IPS-15b (cell line): ENCODE data around the gene NGB.

ENCODE experiments used
- H3K27me3 ChIP-seq: one replicate; pipeline ENCODE4 v1.6.1; 2013; ENCODE audit warnings: low read length; ENCODE audit not compliant: control insufficient read depth, insufficient read depth
- H3K36me3 ChIP-seq: one replicate; pipeline ENCODE4 v1.6.1; 2013; ENCODE audit warnings: low read length; ENCODE audit not compliant: control insufficient read depth, insufficient read depth
- H3K4me1 ChIP-seq: one replicate; pipeline ENCODE4 v1.6.1; 2013; ENCODE audit warnings: mild to moderate bottlenecking, low read length; ENCODE audit not compliant: control insufficient read depth, insufficient read depth
- H3K4me3 ChIP-seq: one replicate; pipeline ENCODE4 v1.5.1; 2013; ENCODE audit warnings: low read depth, low read length
- H3K9ac ChIP-seq: one replicate; pipeline ENCODE4 v1.6.1; 2013; ENCODE audit warnings: low read depth, mild to moderate bottlenecking, low read length
- H3K9me3 ChIP-seq: one replicate; pipeline ENCODE4 v1.6.1; 2013; ENCODE audit warnings: mild to moderate bottlenecking, low read length; ENCODE audit not compliant: control insufficient read depth, insufficient read depth

Gene NGB

GRCh38 chr14:77272261-77272660, 1.3 kb upstream of the NGB start:
- H3K36me3 ChIP-seq, result peaks cover 3% of the 10 kb centered on the region
- H3K4me3 ChIP-seq, result no peak overlapping the region
- H3K9ac ChIP-seq, result no peak overlapping the region
- H3K27me3 ChIP-seq, result peaks cover 43% of the 10 kb centered on the region
- no peaks in the 10 kb centered on the region for H3K4me1 ChIP-seq
- no peaks in the 10 kb centered on the region for H3K9me3 ChIP-seq

- no peaks in the 10 kb centered on the region for H3K4me1 ChIP-seq
- H3K36me3 ChIP-seq, result no peaks in the 10 kb centered on the region
- H3K27me3 ChIP-seq, result peaks cover 43% of the 10 kb centered on the region
- H3K4me3 ChIP-seq, result peak overlapping the region; percentile 54
- peak overlapping the region; percentile 47 for H3K9ac ChIP-seq
- no peaks in the 10 kb centered on the region for H3K9me3 ChIP-seq
These were observed 469 bp downstream of the NGB start for GRCh38 chr14:77270361-77271112.

GRCh38 chr14:77268989-77269600, 1.9 kb downstream of the NGB start:
- no peak overlapping the region for H3K9ac ChIP-seq

GRCh38 chr14:77267937-77268699, 2.9 kb downstream of the NGB start:
- Histone ChIP-seq H3K4me1 (no peaks in the 10 kb centered on the region), H3K9me3 (no peaks in the 10 kb centered on the region), H3K27me3 (peaks cover 43% of the 10 kb centered on the region), H3K9ac (no peak overlapping the region), H3K36me3 (no peaks in the 10 kb centered on the region), H3K4me3 (no peak overlapping the region)

More at GRCh38 chr14:77268989-77269600, 1.9 kb downstream of the NGB start:
- no peaks in the 10 kb centered on the region for H3K36me3 ChIP-seq
- no peaks in the 10 kb centered on the region for H3K9me3 ChIP-seq
- H3K4me1 ChIP-seq, result no peaks in the 10 kb centered on the region
- H3K4me3 ChIP-seq, result no peak overlapping the region
- H3K27me3 ChIP-seq, result peaks cover 43% of the 10 kb centered on the region

- no peak overlapping the region for H3K9ac ChIP-seq
- H3K4me3 ChIP-seq, result no peak overlapping the region
- H3K36me3 ChIP-seq, result no peaks in the 10 kb centered on the region
- no peaks in the 10 kb centered on the region for H3K4me1 ChIP-seq
- no peaks in the 10 kb centered on the region for H3K9me3 ChIP-seq
- peaks cover 28% of the 10 kb centered on the region for H3K27me3 ChIP-seq
These were observed 4.7 kb downstream of the NGB start for GRCh38 chr14:77266336-77266735.

GRCh38 chr14:77265561-77266335, 5.3 kb downstream of the NGB start:
- H3K9ac ChIP-seq, result no peak overlapping the region
- no peaks in the 10 kb centered on the region for H3K4me1 ChIP-seq
- peaks cover 23% of the 10 kb centered on the region for H3K27me3 ChIP-seq
- no peaks in the 10 kb centered on the region for H3K9me3 ChIP-seq
- H3K4me3 ChIP-seq, result no peak overlapping the region
- no peaks in the 10 kb centered on the region for H3K36me3 ChIP-seq

GRCh38 chr14:77265187-77265515, 5.9 kb downstream of the NGB start:
- H3K9me3 ChIP-seq, result no peaks in the 10 kb centered on the region
- no peak overlapping the region for H3K4me3 ChIP-seq
- H3K27me3 ChIP-seq, result peaks cover 18% of the 10 kb centered on the region
- no peaks in the 10 kb centered on the region for H3K36me3 ChIP-seq
- no peak overlapping the region for H3K9ac ChIP-seq
- no peaks in the 10 kb centered on the region for H3K4me1 ChIP-seq

- peaks cover 13% of the 10 kb centered on the region for H3K27me3 ChIP-seq
These were observed 6.4 kb downstream of the NGB start for GRCh38 chr14:77264466-77265186.

GRCh38 chr14:77260631-77261030, 10.4 kb downstream of the NGB start:
- Histone ChIP-seq H3K36me3 (no peaks in the 10 kb centered on the region), H3K4me1 (no peaks in the 10 kb centered on the region), H3K9ac (no peak overlapping the region), H3K9me3 (no peaks in the 10 kb centered on the region), H3K27me3 (no peaks in the 10 kb centered on the region), H3K4me3 (no peak overlapping the region)

More at GRCh38 chr14:77264466-77265186, 6.4 kb downstream of the NGB start:
- no peaks in the 10 kb centered on the region for H3K36me3 ChIP-seq
- H3K4me1 ChIP-seq, result no peaks in the 10 kb centered on the region
- H3K4me3 ChIP-seq, result no peak overlapping the region
- H3K9ac ChIP-seq, result no peak overlapping the region
- H3K9me3 ChIP-seq, result no peaks in the 10 kb centered on the region

- Histone ChIP-seq H3K27me3 (no peaks in the 10 kb centered on the region), H3K9me3 (no peaks in the 10 kb centered on the region), H3K36me3 (no peaks in the 10 kb centered on the region), H3K4me3 (no peak overlapping the region), H3K9ac (no peak overlapping the region), H3K4me1 (no peaks in the 10 kb centered on the region)
These were observed 10.8 kb downstream of the NGB start for GRCh38 chr14:77260199-77260598.
